Skin of body (tissue), 2 donors: ENCODE data around the gene C18orf54. TPM values are rescaled to one million over a fixed set of nuclear protein-coding genes. Genes with fewer than 3 reads are reported as not detected.
"Not testable (repeated sequence)": the region's sequence is repeated elsewhere in the genome, so short reads cannot be mapped to it uniquely, and the experiment has no call there.

Experiments used
- DNase-seq: peaks from one replicate; lab custom pipeline; 2025; lab: John Stamatoyannopoulos, UW
- total RNA-seq: library from RNA; depleted of rRNA; stranded (reverse); fragments of >200 nt; gene quantifications from one replicate; pipeline ENCODE4 v1.2.3, GENCODE V29; 2014

C18orf54 gene
- total RNA-seq: 6.1 TPM

- DNase-seq: peak; percentile 85
These were observed at the start of gene C18orf54, which contains the start of gene STARD6 for GRCh38 chr18:54357660-54358494. TSS of gene C18orf54 (plus strand) at chr18:54357906. CDS start at chr18:54360573, 2,667 bp downstream. TSS of gene STARD6 (minus strand) at chr18:54357858. CDS start at chr18:54354573, 3,285 bp downstream.

DNA sequence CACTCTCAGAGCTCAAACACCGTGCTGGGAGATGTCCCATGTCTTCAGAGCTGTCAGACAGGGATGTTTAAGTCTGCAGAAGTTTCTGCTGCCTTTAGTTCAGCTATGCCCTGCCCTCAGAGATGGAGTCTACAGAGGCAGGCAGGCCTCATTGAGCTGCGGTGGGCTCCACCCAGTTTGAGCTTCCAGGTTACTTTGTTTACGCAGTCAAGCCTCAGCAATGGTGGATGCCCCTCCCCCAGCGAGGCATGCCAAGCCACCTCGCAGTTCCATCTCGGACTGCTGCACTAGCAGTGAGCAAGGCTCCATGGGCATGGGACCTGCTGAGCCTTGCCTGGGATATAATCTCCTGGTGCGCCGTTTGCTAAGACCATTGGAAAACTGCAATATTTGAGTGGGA is 48.1 kb upstream of the C18orf54 start:
- not testable (repeated sequence) for DNase-seq

DNA sequence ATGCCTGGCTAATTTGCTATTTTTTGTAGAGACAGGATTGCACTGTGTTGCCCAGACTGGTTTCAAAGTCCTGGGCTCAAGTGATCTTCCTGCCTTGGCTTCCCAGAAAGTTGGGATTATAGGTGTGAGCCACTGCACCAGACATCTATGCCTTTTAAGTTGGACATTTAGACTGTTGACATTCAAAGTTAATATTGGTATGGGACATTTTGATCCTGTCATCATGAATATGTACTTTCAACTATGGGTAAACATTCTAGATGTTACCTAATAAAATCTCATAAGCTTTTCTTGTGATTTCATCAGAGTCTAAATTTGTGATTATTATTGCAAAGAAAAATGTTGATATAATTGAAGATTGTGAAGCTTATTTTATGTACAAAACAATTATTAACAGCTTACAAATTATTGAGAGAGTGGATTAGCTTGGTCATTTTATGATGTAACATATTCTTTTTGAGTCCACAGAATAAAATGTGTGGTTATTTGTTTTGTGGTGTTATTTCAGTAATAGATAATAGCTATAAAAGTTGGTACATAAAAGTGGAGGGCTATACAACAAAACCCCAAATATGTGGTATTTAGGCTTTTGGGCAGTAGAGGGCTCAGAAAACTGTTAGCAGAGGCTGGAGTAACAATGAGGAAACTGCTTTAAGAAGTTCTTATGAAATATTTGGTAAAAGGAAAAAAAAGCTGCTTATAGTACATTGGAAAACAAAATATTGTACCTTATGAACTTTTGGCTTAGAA is 41.5 kb upstream of the C18orf54 start:
- DNase-seq: no peak

GRCh38 chr18:54323561-54323960 is 34.1 kb upstream of the C18orf54 start:
- no peak for DNase-seq

DNA sequence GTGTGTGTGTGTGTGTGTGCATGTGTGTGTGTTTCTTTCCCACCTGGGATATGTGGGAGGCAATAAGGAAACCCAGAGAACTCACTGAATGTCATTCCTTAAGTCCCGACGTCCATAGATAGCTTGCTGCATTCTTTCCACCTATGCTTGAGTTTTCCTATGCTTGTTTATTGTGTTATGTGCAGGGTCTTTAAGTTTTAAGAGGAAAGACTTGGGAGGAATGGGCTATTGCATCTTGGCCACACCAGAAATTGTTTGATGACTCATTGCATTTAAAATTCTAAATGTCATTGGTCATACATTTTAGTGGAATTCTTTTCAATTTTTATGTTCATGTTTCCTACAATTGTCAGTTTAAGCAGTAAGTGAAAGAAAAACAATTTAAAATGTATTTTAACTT is 33.7 kb upstream of the C18orf54 start:
- no peak for DNase-seq

- no peak for DNase-seq
These were observed 29.9 kb upstream of the C18orf54 start for GRCh38 chr18:54327818-54328217.

- DNase-seq: no peak
These were observed 27.9 kb upstream of the C18orf54 start for GRCh38 chr18:54329787-54330186.

GRCh38 chr18:54330768-54331548 is 26.7 kb upstream of the C18orf54 start:
- no peak for DNase-seq

- no peak for DNase-seq
These were observed 22.0 kb upstream of the C18orf54 start for GRCh38 chr18:54335638-54336173.

DNA sequence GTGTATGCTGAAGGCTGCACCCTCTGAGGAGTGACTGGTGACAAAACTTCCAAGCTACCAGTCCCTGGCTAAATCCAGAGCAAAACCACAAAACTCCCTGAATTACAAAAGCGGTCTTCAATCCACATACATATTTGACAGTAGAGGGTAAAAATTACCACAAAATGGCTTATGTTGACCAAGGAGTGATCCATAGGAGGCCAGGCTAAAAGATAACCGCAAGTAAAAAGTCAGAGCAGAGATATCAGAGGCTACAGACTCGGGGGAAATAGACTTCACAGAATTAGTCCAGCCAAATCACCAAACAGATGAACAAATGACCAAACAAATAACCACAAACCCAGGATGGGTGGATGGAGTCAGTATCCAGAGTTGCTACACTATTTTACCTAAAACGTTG is 19.5 kb upstream of the C18orf54 start:
- DNase-seq: no peak

DNA sequence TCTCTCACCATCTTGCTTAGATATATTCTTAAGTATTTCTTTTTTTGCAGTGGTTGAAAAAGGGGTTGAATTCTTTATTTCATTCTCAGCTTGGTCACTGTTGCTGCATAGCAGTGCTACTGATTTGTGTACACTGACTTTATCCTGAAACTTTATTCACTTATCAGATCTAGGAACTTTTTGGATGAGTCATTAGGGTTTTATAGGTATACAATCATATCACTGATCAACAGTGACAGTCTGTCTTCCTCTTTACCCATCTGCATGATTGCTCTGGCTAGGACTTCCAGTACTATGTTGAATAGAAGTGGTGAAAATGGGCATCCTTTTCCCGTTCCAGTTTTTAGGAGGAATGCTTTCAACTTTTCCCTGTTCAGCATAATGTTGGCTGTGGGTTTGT is 6.5 kb upstream of the C18orf54 start:
- DNase-seq: no peak

DNA sequence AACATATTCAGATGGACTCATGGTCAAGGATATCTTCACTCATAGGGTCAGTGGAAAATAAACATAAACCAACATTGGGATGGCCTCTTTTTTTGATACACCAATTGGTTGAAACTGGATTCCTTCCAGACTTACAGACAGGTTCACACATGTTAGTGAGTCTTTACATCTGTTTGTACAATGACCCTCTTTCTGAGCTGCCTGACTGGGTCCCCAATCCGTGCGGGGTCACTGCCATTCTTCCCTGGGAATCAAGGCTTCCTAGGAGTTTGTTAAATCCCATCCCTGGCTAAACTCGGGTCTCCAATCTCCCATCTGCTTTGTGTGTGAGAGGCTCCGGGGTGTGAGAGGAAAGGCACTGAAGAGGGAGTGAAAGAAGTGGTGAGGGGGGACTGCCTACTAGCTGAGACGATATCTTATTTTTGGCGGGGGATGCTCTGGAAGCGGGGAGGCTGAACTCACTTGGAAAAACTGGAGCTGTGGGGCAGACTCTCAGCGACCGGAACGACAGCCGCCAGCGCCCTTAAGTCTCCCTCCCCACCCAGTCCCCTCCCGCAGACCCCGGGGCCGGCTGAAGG is 535 bp upstream of the C18orf54 start:
- peak; percentile 68 for DNase-seq

GRCh38 chr18:54358495-54359040 is 862 bp downstream of the C18orf54 start:
- DNase-seq: peak; percentile 44

DNA sequence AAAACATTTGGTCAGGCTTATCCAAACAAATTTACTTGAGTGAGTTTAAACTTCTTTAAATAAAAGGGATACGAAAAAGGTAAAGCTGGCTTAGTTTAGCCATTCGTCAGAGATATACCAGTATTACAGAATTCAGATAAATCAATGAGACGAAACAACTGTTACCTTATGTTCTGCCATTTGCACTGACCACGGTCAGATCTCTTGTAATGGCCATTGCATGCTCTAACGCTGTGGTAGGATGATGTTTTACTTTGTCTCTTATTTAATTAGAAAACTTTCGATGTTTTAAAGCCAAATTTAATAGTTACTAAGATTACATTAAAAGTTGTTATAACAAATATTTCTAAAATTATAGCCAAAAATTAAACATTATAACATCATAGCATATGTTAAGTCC is 1.5 kb downstream of the C18orf54 start:
- DNase-seq: no peak

- DNase-seq: no peak
These were observed 2.7 kb downstream of the C18orf54 start for GRCh38 chr18:54360406-54360805.

DNA sequence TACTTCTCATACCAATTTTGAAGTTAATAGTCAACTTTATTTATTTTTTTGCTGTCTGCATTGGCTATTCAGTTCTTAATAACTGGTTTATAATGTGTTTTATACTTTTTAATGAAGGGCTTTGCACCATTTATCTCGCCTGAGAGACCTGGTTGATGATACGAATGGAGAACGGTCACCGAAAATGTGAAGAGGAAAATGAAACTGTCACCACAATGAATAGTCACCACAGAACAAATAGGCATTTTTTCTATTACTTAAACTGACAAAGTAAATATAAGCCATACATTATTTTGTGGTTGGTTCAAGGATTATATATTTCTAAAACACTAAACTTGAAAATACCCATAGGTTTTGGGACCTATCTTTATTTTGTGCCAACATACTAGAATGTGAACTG is 20.4 kb downstream of the C18orf54 start:
- no peak for DNase-seq

DNA sequence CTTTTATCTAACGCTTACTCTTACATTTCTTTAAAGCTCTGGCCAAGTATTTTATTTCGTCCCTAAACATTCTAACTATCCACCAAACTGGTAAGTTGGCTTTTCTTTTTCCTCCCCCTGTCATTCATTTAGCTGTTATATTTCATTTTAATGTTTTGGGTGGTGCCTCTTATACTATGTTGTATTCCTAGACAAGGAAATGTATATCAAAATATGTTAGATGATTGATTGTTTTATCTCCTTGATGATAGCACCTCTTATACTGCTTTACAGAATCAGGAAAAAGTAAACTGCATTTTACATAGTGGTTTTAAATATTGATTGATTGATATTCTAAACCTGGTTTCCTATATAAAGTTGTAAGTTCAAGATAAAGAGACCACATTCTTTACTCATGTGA is 23.9 kb downstream of the C18orf54 start:
- DNase-seq: no peak

- no peak for DNase-seq
These were observed 24.4 kb downstream of the C18orf54 start for GRCh38 chr18:54382076-54382475.

GRCh38 chr18:54382733-54383252 is 25.1 kb downstream of the C18orf54 start:
- DNase-seq: no peak

DNA sequence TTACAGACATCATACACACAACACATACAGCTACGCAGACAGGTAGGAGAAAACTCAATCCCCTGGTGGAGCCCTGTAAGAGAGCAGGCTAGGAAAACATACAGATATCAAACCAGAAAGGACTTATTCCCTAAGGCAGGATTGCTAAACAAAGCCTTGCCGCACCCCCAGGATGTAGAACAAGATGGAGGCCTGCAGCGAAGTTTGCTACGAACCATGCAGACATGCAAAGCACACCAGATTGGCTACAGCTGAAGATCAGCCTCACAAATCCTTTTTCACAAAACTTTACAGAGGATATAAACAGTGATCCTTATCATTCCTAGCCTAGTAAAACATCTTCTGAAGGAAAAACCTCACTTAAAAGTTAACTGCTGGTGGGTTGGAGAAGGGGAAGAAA is 28.3 kb downstream of the C18orf54 start:
- no peak for DNase-seq
